ENCODE results near the gene LMBR1. TPM values are rescaled to one million over a fixed set of nuclear protein-coding genes. Genes with fewer than 3 reads are reported as not detected.

LMBR1 gene
- polyA plus RNA-seq, 1 donor from 2014 or later = 68.9 TPM

- H2AFZ ChIP-seq (ENCODE audit: low read depth, low read length) = no peak overlapping the region
- H3K9ac ChIP-seq (ENCODE audit: low read length) = no peak overlapping the region
- no peak overlapping the region for H3K4me3 ChIP-seq (ENCODE audit: low read length)
- H3K9me3 ChIP-seq (ENCODE audit: low read length) = no peaks in the 10 kb centered on the region
- H3K36me3 ChIP-seq (ENCODE audit: insufficient read depth, low read length) = no peaks in the 10 kb centered on the region
- H3K9me2 ChIP-seq (ENCODE audit: insufficient read depth, low read length) = no peaks in the 10 kb centered on the region
- no peak overlapping the region for H3K4me2 ChIP-seq (ENCODE audit: low read length)
- no peak overlapping the region for H3K27ac ChIP-seq (ENCODE audit: low read length)
- no peaks in the 10 kb centered on the region for H3K27me3 ChIP-seq (ENCODE audit: insufficient read depth, low read depth, low read length)
- no peaks in the 10 kb centered on the region for H3F3A ChIP-seq (ENCODE audit: insufficient read depth, low read length, poor library complexity, severe bottlenecking)
- TF ChIP-seq TAF1 (IDR thresholded peaks at IDR 0.05; ENCODE audit: low read depth) (no peak), EP300 (conservative IDR thresholded peaks at IDR 0.05; ENCODE audit: poor library complexity, severe bottlenecking) (no peak), CTCF (IDR thresholded peaks at IDR 0.05; ENCODE audit: poor library complexity, severe bottlenecking) (no peak), MXI1 (conservative IDR thresholded peaks at IDR 0.05; ENCODE audit: poor library complexity, severe bottlenecking) (no peak)
- TF ChIP-seq, protein P1, sequence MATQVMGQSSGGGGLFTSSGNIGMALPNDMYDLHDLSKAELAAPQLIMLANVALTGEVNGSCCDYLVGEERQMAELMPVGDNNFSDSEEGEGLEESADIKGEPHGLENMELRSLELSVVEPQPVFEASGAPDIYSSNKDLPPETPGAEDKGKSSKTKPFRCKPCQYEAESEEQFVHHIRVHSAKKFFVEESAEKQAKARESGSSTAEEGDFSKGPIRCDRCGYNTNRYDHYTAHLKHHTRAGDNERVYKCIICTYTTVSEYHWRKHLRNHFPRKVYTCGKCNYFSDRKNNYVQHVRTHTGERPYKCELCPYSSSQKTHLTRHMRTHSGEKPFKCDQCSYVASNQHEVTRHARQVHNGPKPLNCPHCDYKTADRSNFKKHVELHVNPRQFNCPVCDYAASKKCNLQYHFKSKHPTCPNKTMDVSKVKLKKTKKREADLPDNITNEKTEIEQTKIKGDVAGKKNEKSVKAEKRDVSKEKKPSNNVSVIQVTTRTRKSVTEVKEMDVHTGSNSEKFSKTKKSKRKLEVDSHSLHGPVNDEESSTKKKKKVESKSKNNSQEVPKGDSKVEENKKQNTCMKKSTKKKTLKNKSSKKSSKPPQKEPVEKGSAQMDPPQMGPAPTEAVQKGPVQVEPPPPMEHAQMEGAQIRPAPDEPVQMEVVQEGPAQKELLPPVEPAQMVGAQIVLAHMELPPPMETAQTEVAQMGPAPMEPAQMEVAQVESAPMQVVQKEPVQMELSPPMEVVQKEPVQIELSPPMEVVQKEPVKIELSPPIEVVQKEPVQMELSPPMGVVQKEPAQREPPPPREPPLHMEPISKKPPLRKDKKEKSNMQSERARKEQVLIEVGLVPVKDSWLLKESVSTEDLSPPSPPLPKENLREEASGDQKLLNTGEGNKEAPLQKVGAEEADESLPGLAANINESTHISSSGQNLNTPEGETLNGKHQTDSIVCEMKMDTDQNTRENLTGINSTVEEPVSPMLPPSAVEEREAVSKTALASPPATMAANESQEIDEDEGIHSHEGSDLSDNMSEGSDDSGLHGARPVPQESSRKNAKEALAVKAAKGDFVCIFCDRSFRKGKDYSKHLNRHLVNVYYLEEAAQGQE (IDR thresholded peaks at IDR 0.05; ENCODE audit: borderline replicate concordance) = no peak
- H4K20me1 ChIP-seq (ENCODE audit: insufficient read depth) = no peaks in the 10 kb centered on the region
- H3K79me2 ChIP-seq (replicated peaks; ENCODE audit: insufficient read depth, low read length) = no peaks in the 10 kb centered on the region
Measured at GRCh38 chr7:156791241-156791640, 101.7 kb downstream of the LMBR1 start.

DNA sequence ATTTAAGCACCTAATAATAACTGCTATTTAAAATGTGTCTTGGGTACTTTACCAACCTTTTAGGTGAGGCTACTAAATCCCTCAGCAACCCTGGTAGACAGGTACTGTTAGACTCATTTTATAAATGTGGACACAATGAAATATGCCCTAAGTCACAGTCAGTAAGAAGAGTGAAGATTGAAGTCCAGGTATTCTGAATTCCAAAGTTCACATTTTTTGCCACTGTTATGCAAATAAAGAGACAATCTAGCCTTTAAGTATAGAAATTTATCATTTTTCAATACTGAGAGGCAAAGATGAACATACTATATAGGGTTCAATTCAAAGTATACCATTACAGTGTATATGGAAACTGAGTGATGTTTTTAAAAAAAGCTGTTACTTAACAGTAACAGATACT, 102.7 kb downstream of the LMBR1 start:
- Histone ChIP-seq H3F3A (ENCODE audit: insufficient read depth, low read length, poor library complexity, severe bottlenecking) (no peaks in the 10 kb centered on the region), H3K79me2 (replicated peaks; ENCODE audit: insufficient read depth, low read length) (no peaks in the 10 kb centered on the region), H3K36me3 (ENCODE audit: insufficient read depth, low read length) (no peaks in the 10 kb centered on the region), H3K9me2 (ENCODE audit: insufficient read depth, low read length) (no peaks in the 10 kb centered on the region), H3K27ac (ENCODE audit: low read length) (no peak overlapping the region), H3K4me2 (ENCODE audit: low read length) (no peak overlapping the region), H2AFZ (ENCODE audit: low read depth, low read length) (no peak overlapping the region), H3K9me3 (ENCODE audit: low read length) (no peaks in the 10 kb centered on the region), H4K20me1 (ENCODE audit: insufficient read depth) (no peaks in the 10 kb centered on the region), H3K4me3 (ENCODE audit: low read length) (no peak overlapping the region), H3K27me3 (ENCODE audit: insufficient read depth, low read depth, low read length) (no peaks in the 10 kb centered on the region), H3K9ac (ENCODE audit: low read length) (no peak overlapping the region)
- TF ChIP-seq SMC3 (conservative IDR thresholded peaks at IDR 0.05; ENCODE audit: poor library complexity) (no peak), POLR2AphosphoS5 (IDR thresholded peaks at IDR 0.05) (no peak), RAD21 (conservative IDR thresholded peaks at IDR 0.05) (no peak), EP300 (conservative IDR thresholded peaks at IDR 0.05; ENCODE audit: poor library complexity, severe bottlenecking) (no peak), TAF1 (IDR thresholded peaks at IDR 0.05; ENCODE audit: low read depth) (no peak), CTCF (IDR thresholded peaks at IDR 0.05; ENCODE audit: poor library complexity, severe bottlenecking) (no peak), EZH2 (IDR thresholded peaks at IDR 0.05; ENCODE audit: borderline replicate concordance, insufficient read depth, low read length, poor library complexity, severe bottlenecking) (no peak), MXI1 (conservative IDR thresholded peaks at IDR 0.05; ENCODE audit: poor library complexity, severe bottlenecking) (no peak)
- TF ChIP-seq, protein P1 (IDR thresholded peaks at IDR 0.05; ENCODE audit: borderline replicate concordance) = no peak
